HepG2 (cell line): ENCODE results near the gene PDE4D. TPM values are rescaled to one million over a fixed set of nuclear protein-coding genes. Genes with fewer than 3 reads are reported as not detected.

Source experiments
- AGO2 ChIP-seq: fragments of 200-400 bp; formaldehyde crosslinking; optimal IDR thresholded peaks from 2 replicates; pipeline ENCODE3; 2017; ENCODE audit warnings: mild to moderate bottlenecking, low read depth, low read length, moderate library complexity
- FOXM1 ChIP-seq: sonication (generic); formaldehyde crosslinking; IDR thresholded peaks from 2 replicates; pipeline ENCODE4 v1.5.0; 2020; ENCODE audit warnings: missing genetic modification reagents
- GABPA ChIP-seq, 2 experiments: IDR thresholded peaks; 2 replicates each; pipeline ENCODE4 v1.6.1; 2011 to 2016; ENCODE audit warnings: low read depth in 2 of 2, low read length in 1 of 2, missing biosample characterization in 1 of 2, missing genetic modification characterization in 1 of 2
- IRF9 ChIP-seq: sonication (generic); formaldehyde crosslinking; IDR thresholded peaks from 2 replicates; pipeline ENCODE4 v1.8.0; 2022; ENCODE audit warnings: missing genetic modification reagents, mild to moderate bottlenecking, borderline replicate concordance
- KDM6A ChIP-seq: IDR thresholded peaks from 2 replicates; pipeline ENCODE4 v1.6.1; 2016; ENCODE audit warnings: low read depth
- LRRFIP1 ChIP-seq: sonication (generic); formaldehyde crosslinking; conservative IDR thresholded peaks from 2 replicates; pipeline ENCODE4 v1.4.0; 2020; ENCODE audit warnings: missing genetic modification reagents
- ZBTB37 ChIP-seq: sonication (generic); formaldehyde crosslinking; IDR thresholded peaks from 2 replicates; pipeline ENCODE4 v1.4.0; 2020; ENCODE audit warnings: mild to moderate bottlenecking, missing genetic modification reagents
- ZC3H4 ChIP-seq: sonication (generic); formaldehyde crosslinking; IDR thresholded peaks from 2 replicates; pipeline ENCODE4 v1.4.0; 2020; ENCODE audit warnings: missing genetic modification reagents, borderline replicate concordance
- ZMYM3 ChIP-seq: sonication (generic); formaldehyde crosslinking; IDR thresholded peaks from 2 replicates; pipeline ENCODE4 v1.5.1; 2020; ENCODE audit warnings: mild to moderate bottlenecking, missing genetic modification reagents
- ZNF275 ChIP-seq: sonication (generic); formaldehyde crosslinking; IDR thresholded peaks from 2 replicates; pipeline ENCODE4 v1.8.0; 2022; ENCODE audit warnings: missing genetic modification reagents, mild to moderate bottlenecking, inconsistent platforms, borderline replicate concordance
- ZNF446 ChIP-seq: sonication (generic); formaldehyde crosslinking; IDR thresholded peaks from 2 replicates; pipeline ENCODE4 v1.5.0; 2020; ENCODE audit warnings: mild to moderate bottlenecking, missing genetic modification reagents
- ZNF549 ChIP-seq: sonication (generic); formaldehyde crosslinking; IDR thresholded peaks from 2 replicates; pipeline ENCODE4 v1.5.0; 2020; ENCODE audit warnings: missing genetic modification reagents
- polyA plus RNA-seq, 8 experiments: library from polyadenylated mRNA; depleted of rRNA in 3 of 8; stranded (reverse) in 7 of 8; unstranded in 1 of 8; fragments of >200 nt; fragmentation: Illumina TruSeq in 4 of 8; extraction: Trizol in 4 of 8; gene quantifications; 2 replicates each; pipeline versions ENCODE4 v1.2.1 to v1.2.3, GENCODE V29; 2011 to 2016; ENCODE audit warnings: low read depth in 4 of 8, missing spikeins in 1 of 8, mixed read lengths in 1 of 8; ENCODE audit not compliant: insufficient read depth in 1 of 8
- total RNA-seq, 5 experiments: library from RNA; depleted of rRNA; stranded (reverse); fragments of >200 nt; fragmentation: Illumina TruSeq; extraction: Trizol; gene quantifications; 2 replicates each; pipeline ENCODE4 v1.2.3, GENCODE V29; 2016; ENCODE audit warnings: low read depth in 1 of 5

PDE4D gene
- total and polyA plus RNA-seq, 2 of the 13 experiments (the other 11 are each of a cell fraction or from before 2014, with no cell fraction given), result 7.0 to 12.2 TPM

- TF ChIP-seq IRF9 (CRISPR knock-in tag) (no peak), LRRFIP1 (no peak), ZNF275 (CRISPR knock-in tag) (no peak), ZNF446 (CRISPR knock-in tag) (no peak), ZBTB37 (CRISPR knock-in tag) (no peak), ZMYM3 (CRISPR knock-in tag) (no peak), FOXM1 (CRISPR knock-in tag) (no peak), ZNF549 (no peak), AGO2 (no peak), ZC3H4 (no peak), KDM6A (CRISPR knock-in tag) (no peak), GABPA (IDR thresholded peaks at IDR 0.05; ENCODE audit: low read depth, low read length) (no peak), GABPA (CRISPR knock-in tag; IDR thresholded peaks at IDR 0.05; ENCODE audit: low read depth) (no peak)
Observed at GRCh38 chr5:59543821-59544442, 349.6 kb downstream of the PDE4D start (continued).
